DND-41 (cell line): ENCODE data around the gene FUBP3.
"Not testable (repeated sequence)": the region's sequence is repeated elsewhere in the genome, so short reads cannot be mapped to it uniquely, and the experiment has no call there.

ENCODE experiments used
- ATAC-seq: fragments of 200-7000 bp; cut with Tn5 transposase; 3 replicates; pipeline ENCODE4 v1.9.1; 2021; ENCODE audit warnings: low read depth; ENCODE audit not compliant: insufficient read depth
- DNase-seq: peaks from one replicate; pipeline ENCODE4 v3.0.0-alpha.2; 2020
- H2AFZ ChIP-seq: 2 replicates; pipeline ENCODE4 v1.6.0; 2012; ENCODE audit warnings: low read depth, low read length
- H3K27ac ChIP-seq: 2 replicates; pipeline ENCODE4 v1.5.1; 2012; ENCODE audit warnings: low read length, inconsistent platforms
- H3K27me3 ChIP-seq: fragments of 200-600 bp; sonication (generic); 2 replicates; pipeline ENCODE4 v1.6.0; 2012; ENCODE audit warnings: low read length, mild to moderate bottlenecking, inconsistent platforms; ENCODE audit not compliant: insufficient read depth, poor library complexity
- H3K36me3 ChIP-seq: 2 replicates; pipeline ENCODE4 v1.5.1; 2012; ENCODE audit warnings: low read length, inconsistent platforms; ENCODE audit not compliant: insufficient read depth
- H3K4me1 ChIP-seq: 2 replicates; pipeline ENCODE4 v1.5.1; 2012; ENCODE audit warnings: mild to moderate bottlenecking, low read length; ENCODE audit not compliant: insufficient read depth
- H3K4me2 ChIP-seq: 2 replicates; pipeline ENCODE4 v1.6.0; 2012; ENCODE audit warnings: mild to moderate bottlenecking, moderate library complexity, low read length, inconsistent platforms; ENCODE audit not compliant: insufficient read depth
- H3K4me3 ChIP-seq, 2 experiments: fragments of 200-600 bp in 1 of 2; shearing (Covaris generic) in 1 of 2; 2 replicates each; pipeline ENCODE4 v1.5.1; 2012 to 2016; ENCODE audit warnings: inconsistent platforms in 2 of 2, low read length in 2 of 2, mild to moderate bottlenecking in 2 of 2, low read depth in 1 of 2, moderate library complexity in 1 of 2
- H3K79me2 ChIP-seq: 2 replicates; pipeline ENCODE4 v1.6.0; 2012; ENCODE audit warnings: low read length, inconsistent platforms; ENCODE audit not compliant: insufficient read depth
- H3K9ac ChIP-seq: 2 replicates; pipeline ENCODE4 v1.6.0; 2012; ENCODE audit warnings: low read depth, mild to moderate bottlenecking, inconsistent platforms, low read length, moderate library complexity
- H3K9me3 ChIP-seq: 2 replicates; pipeline ENCODE4 v1.5.1; 2012; ENCODE audit warnings: low read length, moderate library complexity, mild to moderate bottlenecking, inconsistent platforms; ENCODE audit not compliant: insufficient read depth, severe bottlenecking
- H4K20me1 ChIP-seq: 2 replicates; pipeline ENCODE4 v1.6.0; 2012; ENCODE audit warnings: low read length; ENCODE audit not compliant: insufficient read depth
- CTCF ChIP-seq: IDR thresholded peaks from 2 replicates; pipeline ENCODE4 v1.5.1; 2012; ENCODE audit warnings: borderline replicate concordance, low read length, moderate library complexity, mild to moderate bottlenecking; ENCODE audit not compliant: poor library complexity, severe bottlenecking; ENCODE audit errors: extremely low read depth
- EZH2 ChIP-seq: IDR thresholded peaks from 3 replicates; pipeline ENCODE4 v1.6.1; 2012; ENCODE audit warnings: borderline replicate concordance, low read depth, mild to moderate bottlenecking, moderate library complexity, low read length, inconsistent platforms; ENCODE audit not compliant: severe bottlenecking

Gene FUBP3

GRCh38 chr9:130557077-130557468, 22.3 kb upstream of the FUBP3 start:
- ATAC-seq (no peak), DNase-seq (no peak)
- Histone ChIP-seq H3K4me2 (no peak overlapping the region), H3K27ac (no peak overlapping the region), H3K4me1 (no peaks in the 10 kb centered on the region), H3K4me3 (no peak overlapping the region), H2AFZ (no peak overlapping the region), H3K27me3 (no peaks in the 10 kb centered on the region), H4K20me1 (no peaks in the 10 kb centered on the region), H3K9me3 (no peaks in the 10 kb centered on the region), H3K79me2 (no peaks in the 10 kb centered on the region), H3K36me3 (no peaks in the 10 kb centered on the region), H3K9ac (no peak overlapping the region)
- no peak for TF ChIP-seq EZH2
- no peak for TF ChIP-seq CTCF

- H3K4me2 ChIP-seq: no peak overlapping the region
- H3K79me2 ChIP-seq: no peaks in the 10 kb centered on the region
- no peak overlapping the region for H3K27ac ChIP-seq
- no peaks in the 10 kb centered on the region for H3K4me1 ChIP-seq
- no peaks in the 10 kb centered on the region for H4K20me1 ChIP-seq
- H3K4me3 ChIP-seq: no peak overlapping the region
- no peak for TF ChIP-seq CTCF
- TF ChIP-seq EZH2: no peak
- DNase-seq (no peak), ATAC-seq (no peak)
- H3K27me3 ChIP-seq: no peaks in the 10 kb centered on the region
- H2AFZ ChIP-seq: no peak overlapping the region
- no peak overlapping the region for H3K9ac ChIP-seq
- no peaks in the 10 kb centered on the region for H3K36me3 ChIP-seq
- H3K9me3 ChIP-seq: no peaks in the 10 kb centered on the region
Measured at GRCh38 chr9:130561056-130561455, 18.3 kb upstream of the FUBP3 start.

- not testable (repeated sequence) for H3K9me3 ChIP-seq, H2AFZ ChIP-seq, H3K4me1 ChIP-seq, H3K27ac ChIP-seq, H3K9ac ChIP-seq, H3K4me2 ChIP-seq, H4K20me1 ChIP-seq, H3K4me3 ChIP-seq, ATAC-seq, H3K27me3 ChIP-seq, H3K36me3 ChIP-seq, DNase-seq, H3K79me2 ChIP-seq
Measured at GRCh38 chr9:130562525-130562924, 16.9 kb upstream of the FUBP3 start.

GRCh38 chr9:130563797-130564196, 15.6 kb upstream of the FUBP3 start:
- Histone ChIP-seq H3K36me3 (no peaks in the 10 kb centered on the region), H3K4me2 (no peak overlapping the region), H3K27me3 (no peaks in the 10 kb centered on the region), H2AFZ (no peak overlapping the region), H3K9me3 (no peaks in the 10 kb centered on the region), H3K27ac (no peak overlapping the region), H3K9ac (no peak overlapping the region), H4K20me1 (no peaks in the 10 kb centered on the region), H3K79me2 (no peaks in the 10 kb centered on the region), H3K4me1 (no peaks in the 10 kb centered on the region), H3K4me3 (no peak overlapping the region)
- no peak for TF ChIP-seq EZH2
- TF ChIP-seq CTCF: no peak
- ATAC-seq (no peak), DNase-seq (no peak)
